CD4-positive, alpha-beta T cell treated with Interleukin-17A for 4 hours (primary cell): ENCODE data around the gene SLC1A6.
"Not testable (repeated sequence)": the region's sequence is repeated elsewhere in the genome, so short reads cannot be mapped to it uniquely, and the experiment has no call there.

Experiments used
- DNase-seq: peaks from one replicate; pipeline ENCODE4 v3.0.0-alpha.2; 2020; ENCODE audit warnings: mixed read lengths

SLC1A6 gene

GRCh38 chr19:14954071-14954655 is 25.5 kb downstream of the SLC1A6 start:
- DNase-seq, result no peak

- DNase-seq, result no peak
These were observed 26.9 kb downstream of the SLC1A6 start for GRCh38 chr19:14952767-14953166.

GRCh38 chr19:14950421-14950820 is 29.2 kb downstream of the SLC1A6 start:
- no peak for DNase-seq

- DNase-seq, result no peak
These were observed 29.8 kb downstream of the SLC1A6 start for GRCh38 chr19:14949876-14950275.

- not testable (repeated sequence) for DNase-seq
These were observed 30.3 kb downstream of the SLC1A6 start for GRCh38 chr19:14949413-14949812.

GRCh38 chr19:14944456-14944855 is 35.2 kb downstream of the SLC1A6 start:
- no peak for DNase-seq

- DNase-seq, result no peak
These were observed 36.1 kb downstream of the SLC1A6 start for GRCh38 chr19:14943601-14944000.

GRCh38 chr19:14941189-14941588 is 38.5 kb downstream of the SLC1A6 start, which contains the start of gene OR7C2:
Gene OR7C2 (plus strand): TSS chr19:14941489. CDS start chr19:14941489, 0 bp downstream.
- DNase-seq, result no peak

GRCh38 chr19:14940266-14940665 is 39.4 kb downstream of the SLC1A6 start:
- DNase-seq, result no peak

GRCh38 chr19:14933506-14933905 is 46.2 kb downstream of the SLC1A6 start:
- DNase-seq, result no peak

- no peak for DNase-seq
These were observed 62.8 kb downstream of the SLC1A6 start for GRCh38 chr19:14916848-14917247.

- no peak for DNase-seq
These were observed 64.5 kb downstream of the SLC1A6 start for GRCh38 chr19:14915116-14915515.

GRCh38 chr19:14906711-14907110 is 73.0 kb downstream of the SLC1A6 start:
- no peak for DNase-seq

- DNase-seq, result no peak
These were observed 77.9 kb downstream of the SLC1A6 start for GRCh38 chr19:14901675-14902260.
